GM19099 (cell line): Measurements from ENCODE around the gene KRAS.

Experiments
- POLR2A ChIP-seq: IDR thresholded peaks from 3 replicates; pipeline ENCODE4 v1.6.1; 2011; ENCODE audit warnings: low read depth; ENCODE audit not compliant: insufficient read length; ENCODE audit errors: extremely low read depth

KRAS gene

GRCh38 chr12:25187781-25188180 lies 62.9 kb downstream of the KRAS start:
- TF ChIP-seq POLR2A: no peak

DNA sequence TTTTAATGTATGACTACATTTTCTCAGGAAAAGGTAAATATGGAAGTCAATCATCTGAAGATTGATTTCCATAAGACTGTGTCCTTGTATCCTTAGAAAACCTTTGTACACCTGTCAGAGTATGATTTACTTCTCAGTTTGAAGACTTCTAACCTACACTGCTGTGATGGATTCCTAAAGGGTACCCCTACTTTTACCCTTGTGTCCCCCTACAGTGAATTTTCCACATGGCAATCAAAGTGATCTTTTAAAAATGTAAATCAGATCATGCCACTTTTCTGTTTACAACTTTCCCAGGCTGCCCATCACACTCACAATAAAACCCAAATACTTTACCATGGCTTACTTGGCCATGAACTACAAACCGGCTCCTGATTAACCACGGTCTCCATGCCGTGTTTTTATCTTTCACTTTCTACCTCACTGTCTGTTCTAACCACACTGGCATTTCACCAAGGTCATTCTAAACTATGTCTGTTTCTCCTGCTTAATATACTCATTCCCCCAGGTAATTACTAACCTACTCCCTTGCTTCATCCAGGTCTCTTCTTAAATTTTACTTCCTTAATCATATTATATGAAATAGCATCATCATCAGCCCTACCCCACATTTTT lies 63.8 kb downstream of the KRAS start:
- TF ChIP-seq POLR2A: no peak

DNA sequence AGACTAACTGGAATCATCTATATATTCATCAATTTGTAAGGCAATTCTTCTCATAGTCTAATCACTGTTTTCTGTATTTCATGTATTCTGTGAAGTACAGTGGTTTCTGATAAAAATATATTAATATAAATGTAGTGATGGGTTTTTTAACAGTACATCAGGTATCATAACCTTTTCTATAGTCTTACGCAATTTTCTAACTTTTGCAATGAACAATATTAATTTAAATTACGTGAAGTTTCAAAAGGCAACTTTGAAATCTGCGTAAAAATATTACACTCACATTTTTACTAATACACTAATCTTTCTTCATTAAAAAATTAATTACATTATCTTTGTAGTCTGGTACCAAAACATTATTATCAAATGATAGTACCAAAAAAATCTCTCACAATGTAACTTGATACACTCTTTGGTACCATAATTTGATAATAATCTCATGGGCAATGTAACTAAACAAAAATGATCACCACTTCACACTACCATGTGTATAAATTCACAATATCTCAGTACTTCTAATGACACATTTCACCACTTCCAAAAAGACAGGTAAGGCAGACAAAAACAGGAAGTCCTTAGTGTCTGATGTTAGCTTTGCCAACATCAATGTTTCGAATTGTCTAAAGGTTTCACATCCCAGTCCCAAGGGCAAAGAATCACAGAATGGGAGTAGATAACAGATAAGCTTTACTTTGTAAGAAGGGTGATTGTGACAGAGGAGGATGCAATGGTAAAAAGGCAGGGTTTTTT lies 64.5 kb downstream of the KRAS start:
- TF ChIP-seq POLR2A: no peak

- no peak for TF ChIP-seq POLR2A
Observed at GRCh38 chr12:25184132-25184531, 66.6 kb downstream of the KRAS start.

DNA sequence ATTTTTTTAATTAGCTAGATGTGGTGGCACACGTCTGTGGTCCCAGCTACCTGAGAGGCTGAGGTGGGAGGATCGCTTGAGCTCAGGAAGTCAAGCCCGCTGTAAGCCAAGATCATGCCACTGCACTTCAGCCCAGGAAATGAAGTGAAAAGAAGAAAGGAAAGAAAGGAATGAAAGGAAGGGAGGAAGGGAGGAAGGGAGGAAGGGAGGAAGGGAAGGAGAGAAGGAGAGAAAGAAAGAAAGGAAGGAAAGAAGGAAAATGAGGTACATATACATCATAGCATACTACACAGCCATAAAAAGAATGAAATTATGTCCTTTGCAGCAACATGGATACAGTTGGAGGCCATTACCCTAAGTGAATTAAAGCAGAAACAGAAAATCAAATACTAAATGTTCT lies 68.0 kb downstream of the KRAS start:
- TF ChIP-seq POLR2A: no peak

GRCh38 chr12:25162866-25163265 lies 87.9 kb downstream of the KRAS start:
- TF ChIP-seq POLR2A: no peak

DNA sequence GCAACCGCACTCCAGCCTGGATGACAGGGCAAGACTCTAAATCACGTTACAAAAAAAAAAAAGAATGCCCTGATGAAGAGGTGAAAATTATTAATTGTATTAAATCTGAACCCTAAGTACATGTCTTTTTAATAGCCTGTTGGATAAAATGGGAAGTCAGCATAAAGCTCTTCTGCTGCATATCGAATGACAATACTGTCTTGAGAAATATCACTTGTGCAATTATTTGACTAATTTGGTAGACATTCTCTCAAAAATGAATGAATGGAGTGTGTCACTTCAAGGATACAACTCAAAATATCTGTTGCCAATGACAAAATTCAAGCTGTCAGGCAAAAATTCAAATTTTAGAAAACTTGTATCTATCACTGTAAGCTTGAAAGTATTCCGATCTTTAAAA lies 94.7 kb downstream of the KRAS start:
- no peak for TF ChIP-seq POLR2A

GRCh38 chr12:25155022-25155576 lies 95.6 kb downstream of the KRAS start:
- TF ChIP-seq POLR2A: no peak
